ENCODE results near the gene LYVE1.

LYVE1 gene

DNA sequence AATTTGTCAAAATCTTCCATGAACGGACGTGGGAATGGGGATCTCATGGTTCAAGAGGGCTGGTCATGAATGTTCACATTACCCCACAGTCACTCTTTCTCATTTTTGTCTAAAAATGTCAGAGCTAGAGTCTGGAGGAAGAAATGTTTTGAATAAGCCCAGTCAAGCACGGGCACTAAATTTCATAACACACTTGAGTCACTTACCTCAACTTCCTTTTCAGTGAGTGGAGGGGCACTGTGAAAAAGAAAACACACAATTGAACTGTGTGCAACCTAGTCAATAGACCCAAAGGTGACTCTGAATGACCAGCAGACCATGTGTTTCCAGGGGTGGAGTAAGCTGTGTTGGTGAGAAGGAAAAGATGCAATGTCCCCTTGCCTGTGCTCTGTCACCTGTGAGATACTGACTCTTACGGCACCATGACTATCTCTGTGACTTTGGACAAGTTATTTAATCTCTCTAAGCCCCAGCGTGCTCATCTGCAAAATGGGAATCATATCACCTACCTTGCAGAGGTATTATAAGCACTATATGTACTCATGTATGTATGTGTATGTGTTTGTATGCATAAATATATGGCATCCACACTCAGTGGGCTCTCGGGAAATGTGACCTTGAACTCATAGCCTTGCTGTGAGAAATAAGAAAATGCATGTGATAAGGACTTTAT, 38.2 kb upstream of the LYVE1 start:
- no peak overlapping the region for H3K4me3 ChIP-seq (ENCODE audit: low read length)
- DNase-seq (ENCODE audit: low read depth) = no peak
- TF ChIP-seq, protein P1, sequence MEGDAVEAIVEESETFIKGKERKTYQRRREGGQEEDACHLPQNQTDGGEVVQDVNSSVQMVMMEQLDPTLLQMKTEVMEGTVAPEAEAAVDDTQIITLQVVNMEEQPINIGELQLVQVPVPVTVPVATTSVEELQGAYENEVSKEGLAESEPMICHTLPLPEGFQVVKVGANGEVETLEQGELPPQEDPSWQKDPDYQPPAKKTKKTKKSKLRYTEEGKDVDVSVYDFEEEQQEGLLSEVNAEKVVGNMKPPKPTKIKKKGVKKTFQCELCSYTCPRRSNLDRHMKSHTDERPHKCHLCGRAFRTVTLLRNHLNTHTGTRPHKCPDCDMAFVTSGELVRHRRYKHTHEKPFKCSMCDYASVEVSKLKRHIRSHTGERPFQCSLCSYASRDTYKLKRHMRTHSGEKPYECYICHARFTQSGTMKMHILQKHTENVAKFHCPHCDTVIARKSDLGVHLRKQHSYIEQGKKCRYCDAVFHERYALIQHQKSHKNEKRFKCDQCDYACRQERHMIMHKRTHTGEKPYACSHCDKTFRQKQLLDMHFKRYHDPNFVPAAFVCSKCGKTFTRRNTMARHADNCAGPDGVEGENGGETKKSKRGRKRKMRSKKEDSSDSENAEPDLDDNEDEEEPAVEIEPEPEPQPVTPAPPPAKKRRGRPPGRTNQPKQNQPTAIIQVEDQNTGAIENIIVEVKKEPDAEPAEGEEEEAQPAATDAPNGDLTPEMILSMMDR (conservative IDR thresholded peaks at IDR 0.05; ENCODE audit: low read depth, low read length) = no peak

DNA sequence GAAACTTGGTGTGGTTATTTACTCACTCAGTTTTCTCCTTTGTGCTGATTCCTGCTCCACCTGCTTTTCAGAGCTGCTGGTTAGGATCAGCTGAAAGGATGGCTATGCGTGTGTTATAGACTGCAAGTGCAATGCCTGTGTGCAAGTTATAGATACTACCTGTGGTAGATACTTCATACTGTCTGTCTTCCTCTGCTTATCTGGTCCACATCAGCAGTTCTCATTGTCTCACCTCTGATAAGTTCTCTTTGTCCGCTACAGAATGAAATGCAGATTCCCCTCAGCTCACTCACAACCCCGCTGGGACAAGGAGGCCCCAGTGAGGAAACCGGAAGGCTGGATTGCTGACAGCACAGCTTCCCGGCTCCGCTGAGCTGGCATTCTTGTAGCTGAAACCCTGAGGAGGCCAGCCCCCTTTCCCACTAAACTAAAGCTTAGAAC, 37.5 kb upstream of the LYVE1 start:
- TF ChIP-seq, protein P1 (conservative IDR thresholded peaks at IDR 0.05; ENCODE audit: low read depth, low read length) = no peak
- no peak for DNase-seq (ENCODE audit: low read depth)
- H3K4me3 ChIP-seq (ENCODE audit: low read length) = no peak overlapping the region

DNA sequence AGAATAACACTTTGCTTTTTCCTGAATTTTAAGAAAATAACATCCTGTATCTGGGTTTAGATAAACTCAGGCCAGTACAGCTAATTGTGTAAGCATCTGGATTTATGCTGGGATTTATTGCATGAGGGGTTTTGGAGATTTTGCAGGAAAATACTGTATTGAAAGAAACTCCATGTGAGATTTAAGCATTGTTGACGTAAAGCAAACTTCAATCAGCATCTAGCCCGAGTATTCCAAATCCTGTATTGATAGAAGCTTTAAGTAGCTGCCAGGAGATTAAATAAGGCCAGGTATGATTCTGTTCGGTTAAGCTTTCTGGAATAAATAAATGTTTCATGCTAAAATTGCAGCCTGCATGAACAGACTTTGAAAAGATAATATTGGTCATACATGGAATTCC, 36.3 kb upstream of the LYVE1 start:
- H3K4me3 ChIP-seq (ENCODE audit: low read length) = no peak overlapping the region

DNA sequence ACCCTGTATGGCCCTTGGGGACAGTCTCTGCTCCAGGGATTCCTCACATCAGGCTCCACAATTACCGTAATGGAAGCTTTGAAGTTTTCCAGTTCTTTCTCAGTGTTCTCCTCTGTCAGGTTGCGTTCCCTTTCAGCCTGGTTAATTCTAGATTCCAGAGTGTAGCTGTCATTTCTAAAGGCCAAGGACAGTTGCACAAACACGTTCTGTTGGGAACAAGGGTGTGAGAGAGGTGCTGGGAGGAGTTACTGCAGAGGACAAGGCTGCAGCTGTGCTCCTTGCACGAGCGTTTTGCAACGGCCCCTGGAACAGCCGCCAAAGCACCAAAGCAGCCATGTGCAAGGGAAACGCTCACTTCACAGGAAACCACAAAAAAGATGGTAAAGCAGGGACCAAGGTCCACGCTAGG, 35.9 kb upstream of the LYVE1 start:
- DNase-seq (ENCODE audit: low read depth) = no peak
- H3K4me3 ChIP-seq (ENCODE audit: low read length) = no peak overlapping the region
- TF ChIP-seq, protein P1 (conservative IDR thresholded peaks at IDR 0.05; ENCODE audit: low read depth, low read length) = no peak

More for the DNA sequence above, 36.3 kb upstream of the LYVE1 start:
- no peak for DNase-seq (ENCODE audit: low read depth)
- TF ChIP-seq, protein P1 (conservative IDR thresholded peaks at IDR 0.05; ENCODE audit: low read depth, low read length) = no peak

DNA sequence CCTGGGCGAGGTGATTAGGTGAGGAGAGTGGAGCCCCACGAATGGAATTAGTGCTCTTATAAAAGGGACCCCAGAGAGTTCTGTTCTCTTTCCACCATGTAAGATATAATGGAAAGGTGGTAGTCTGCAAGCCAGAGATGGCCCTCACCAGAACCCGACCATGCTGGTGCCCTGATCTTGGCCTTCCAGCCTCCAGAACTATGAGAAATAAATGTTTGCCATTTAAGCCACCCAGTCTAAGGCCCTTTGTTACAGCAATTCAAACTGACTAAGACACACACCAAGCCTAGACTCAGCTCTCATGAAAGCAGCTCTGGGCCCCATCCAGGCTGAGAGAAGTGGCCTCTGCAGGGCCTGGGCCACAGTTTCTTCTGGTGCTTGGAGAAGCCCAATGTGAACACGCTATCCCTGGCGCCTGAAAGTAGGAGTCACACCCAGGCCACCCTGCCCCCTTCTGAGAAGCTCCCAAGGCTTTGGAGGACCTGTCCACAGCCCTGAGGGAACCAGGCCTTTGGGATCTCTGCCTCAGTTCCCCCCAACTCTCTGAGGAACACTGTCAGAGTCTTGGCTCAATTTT, 35.3 kb upstream of the LYVE1 start:
- no peak for DNase-seq (ENCODE audit: low read depth)
- TF ChIP-seq, protein P1 (conservative IDR thresholded peaks at IDR 0.05; ENCODE audit: low read depth, low read length) = no peak
- H3K4me3 ChIP-seq (ENCODE audit: low read length) = no peak overlapping the region

DNA sequence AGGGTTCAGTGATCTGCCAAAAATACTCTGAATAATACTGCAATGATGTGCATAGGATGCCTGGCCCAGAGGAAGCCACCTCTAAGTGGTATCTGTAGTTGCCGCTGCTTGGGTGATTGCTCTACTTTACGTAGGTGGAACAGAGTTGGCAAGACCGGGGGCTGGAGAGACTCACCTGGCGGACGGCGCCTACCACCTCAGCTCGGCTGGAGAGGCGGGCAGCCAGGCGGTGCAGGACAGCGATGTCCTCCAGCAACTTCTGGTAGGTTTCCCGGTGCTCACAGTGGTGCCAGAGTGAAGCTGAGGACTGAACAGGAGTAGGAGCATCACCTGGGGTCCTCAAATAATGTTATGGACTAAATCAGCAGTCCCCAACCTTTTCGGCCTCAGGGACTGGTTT, 34.5 kb upstream of the LYVE1 start:
- DNase-seq (ENCODE audit: low read depth) = no peak
- no peak overlapping the region for H3K4me3 ChIP-seq (ENCODE audit: low read length)
- TF ChIP-seq, protein P1 (conservative IDR thresholded peaks at IDR 0.05; ENCODE audit: low read depth, low read length) = no peak

DNA sequence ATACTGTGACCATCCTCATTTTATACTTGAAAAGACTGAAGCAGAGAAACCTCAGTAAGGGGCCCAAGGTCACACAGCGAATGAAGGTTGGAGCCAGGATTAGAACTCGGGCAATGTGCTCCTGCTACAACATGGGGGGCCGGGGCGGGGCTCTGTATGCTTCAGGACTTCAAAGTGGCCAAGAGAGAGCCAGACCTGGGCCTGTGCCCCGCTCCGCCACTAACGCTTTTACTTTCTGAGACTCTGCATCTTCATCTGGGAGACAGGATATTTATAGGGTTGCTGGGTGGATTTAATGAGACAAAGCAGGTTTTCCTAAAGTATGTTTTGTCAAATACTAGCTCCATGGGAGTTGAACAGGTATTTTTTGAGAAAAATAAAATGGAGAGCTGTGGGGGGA, 33.9 kb upstream of the LYVE1 start:
- H3K4me3 ChIP-seq (ENCODE audit: low read length) = no peak overlapping the region
- TF ChIP-seq, protein P1 (conservative IDR thresholded peaks at IDR 0.05; ENCODE audit: low read depth, low read length) = no peak
- no peak for DNase-seq (ENCODE audit: low read depth)
